GM12892 (cell line): ENCODE data around the gene SLC6A6.

Experiments
- POLR2A ChIP-seq: IDR thresholded peaks from 2 replicates; pipeline ENCODE4 v1.6.1; 2011; ENCODE audit warnings: low read depth, low read length, control low read depth
- POLR2AphosphoS5 ChIP-seq: IDR thresholded peaks from 2 replicates; pipeline ENCODE4 v1.6.1; 2011; ENCODE audit warnings: low read depth, low read length, control low read depth
- TAF1 ChIP-seq: IDR thresholded peaks from 2 replicates; pipeline ENCODE4 v1.6.1; 2011; ENCODE audit warnings: low read depth, mild to moderate bottlenecking, control low read depth, low read length, borderline replicate concordance

DNA sequence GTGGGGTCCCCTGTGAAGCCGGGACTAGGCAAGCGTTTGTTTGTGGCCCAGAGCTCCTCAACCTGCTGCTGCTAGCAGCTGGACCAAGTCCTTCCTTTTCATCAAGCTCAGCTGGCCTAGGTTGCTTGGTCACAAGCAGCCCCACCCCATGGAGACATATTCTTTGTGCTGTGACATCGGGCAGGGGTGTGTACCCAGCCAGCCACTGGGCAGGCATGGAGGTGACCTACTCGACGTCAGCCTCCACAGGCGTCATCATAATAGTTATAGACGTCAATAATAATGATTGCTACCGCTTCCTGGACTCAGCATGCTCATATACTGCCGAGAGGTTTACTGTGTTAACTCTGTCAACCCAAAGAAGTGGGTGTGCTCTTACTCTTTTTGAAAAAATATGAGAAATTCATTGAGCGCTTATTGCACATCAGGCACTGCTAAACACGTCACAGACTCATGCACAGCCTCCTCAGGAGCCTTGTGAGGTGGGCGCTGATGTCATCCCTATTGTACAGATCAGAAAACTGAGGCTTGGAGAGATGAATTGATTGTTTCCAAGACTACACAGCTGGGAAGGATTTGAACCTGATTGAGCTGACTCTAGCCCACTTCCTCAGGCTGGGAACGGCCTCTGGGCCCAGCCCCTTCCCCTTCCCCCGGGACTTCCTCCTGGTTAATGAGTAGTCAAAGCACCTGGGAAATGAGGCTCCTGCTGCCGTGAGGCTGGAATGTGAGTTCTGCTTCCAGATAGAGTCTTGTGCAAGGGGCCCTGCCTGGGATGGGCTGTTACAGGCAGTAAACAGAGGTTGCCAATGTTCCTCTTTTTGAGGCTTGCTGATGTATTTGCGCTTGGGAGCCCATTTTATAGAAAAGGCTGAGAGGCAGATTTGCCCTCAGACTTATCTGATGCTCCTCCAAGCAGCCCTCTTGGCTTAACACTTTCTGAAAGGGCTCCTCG is 16.2 kb downstream of the SLC6A6 start:
- TF ChIP-seq POLR2A (no peak), POLR2AphosphoS5 (no peak), TAF1 (no peak)
